Neural cell (in vitro differentiated cells): ENCODE data around the gene CTNNA1. TPM values are rescaled to one million over a fixed set of nuclear protein-coding genes. Genes with fewer than 3 reads are reported as not detected.

Experiments used
- H2AFZ ChIP-seq: fragments of 200-600, 300-800 bp; sonication (generic), shearing (Covaris generic); 2 replicates; pipeline ENCODE4 v1.6.0; 2014; ENCODE audit warnings: low read depth, mild to moderate bottlenecking, antibody characterized with exemption, low read length, moderate library complexity
- H3F3A ChIP-seq: fragments of 200-600 bp; shearing (Covaris generic); 2 replicates; pipeline ENCODE4 v1.6.1; 2016; ENCODE audit warnings: mild to moderate bottlenecking, moderate library complexity, mixed read lengths, antibody characterized with exemption, low read length; ENCODE audit not compliant: insufficient read depth, poor library complexity, severe bottlenecking
- H3K27ac ChIP-seq: fragments of 200-600, 300-800 bp; sonication (generic), shearing (Covaris generic); 2 replicates; pipeline ENCODE4 v1.5.1; 2014; ENCODE audit warnings: mild to moderate bottlenecking, low read length, moderate library complexity
- H3K27me3 ChIP-seq: fragments of 300-800, 200-600 bp; sonication (generic), shearing (Covaris generic); 2 replicates; pipeline ENCODE4 v1.6.0; 2014; ENCODE audit warnings: mild to moderate bottlenecking, low read depth, low read length, moderate library complexity; ENCODE audit not compliant: insufficient read depth
- H3K36me3 ChIP-seq: fragments of 300-800, 200-600 bp; sonication (generic), shearing (Covaris generic); 2 replicates; pipeline ENCODE4 v1.5.1; 2014; ENCODE audit warnings: mild to moderate bottlenecking, antibody characterized with exemption, low read length, moderate library complexity; ENCODE audit not compliant: insufficient read depth
- H3K4me2 ChIP-seq: fragments of 300-800, 200-600 bp; sonication (generic), shearing (Covaris generic); 2 replicates; pipeline ENCODE4 v1.6.0; 2014; ENCODE audit warnings: mild to moderate bottlenecking, low read length
- H3K4me3 ChIP-seq: fragments of 300-800, 200-600 bp; sonication (generic), shearing (Covaris generic); 2 replicates; pipeline ENCODE4 v1.5.1; 2014; ENCODE audit warnings: mild to moderate bottlenecking, low read length, moderate library complexity
- H3K79me2 ChIP-seq: fragments of 200-600 bp; shearing (Covaris generic); replicated peaks from 2 replicates; pipeline ENCODE4 v1.6.0; 2014; ENCODE audit warnings: mild to moderate bottlenecking, low read length, moderate library complexity; ENCODE audit not compliant: insufficient read depth
- H3K9ac ChIP-seq: fragments of 300-800, 200-600 bp; sonication (generic), shearing (Covaris generic); 2 replicates; pipeline ENCODE4 v1.6.1; 2016; ENCODE audit warnings: mild to moderate bottlenecking, low read length, mixed read lengths
- H3K9me2 ChIP-seq: fragments of 200-600 bp; shearing (Covaris generic); 2 replicates; pipeline ENCODE4 v1.6.1; 2016; ENCODE audit warnings: mild to moderate bottlenecking, low read length, mixed read lengths; ENCODE audit not compliant: insufficient read depth
- H3K9me3 ChIP-seq: fragments of 200-600, 300-800 bp; sonication (generic), shearing (Covaris generic); 2 replicates; pipeline ENCODE4 v1.6.1; 2016; ENCODE audit warnings: mild to moderate bottlenecking, mixed run types, low read length, moderate library complexity, mixed read lengths
- H4K20me1 ChIP-seq: fragments of 200-600 bp; shearing (Covaris generic); 2 replicates; pipeline ENCODE4 v1.6.1; 2016; ENCODE audit warnings: mild to moderate bottlenecking, mixed run types; ENCODE audit not compliant: insufficient read depth
- EP300 ChIP-seq: fragments of 450-650 bp; conservative IDR thresholded peaks from 2 replicates; pipeline ENCODE4 v1.6.1; 2014; ENCODE audit warnings: antibody characterized with exemption, mild to moderate bottlenecking, moderate library complexity; ENCODE audit not compliant: poor library complexity, severe bottlenecking
- EZH2 ChIP-seq: fragments of 200-600, 300-800 bp; shearing (Covaris generic), sonication (generic); IDR thresholded peaks from 2 replicates; pipeline ENCODE4 v1.6.1; 2014; ENCODE audit warnings: antibody characterized with exemption, low read length, borderline replicate concordance, mild to moderate bottlenecking; ENCODE audit not compliant: insufficient read depth, poor library complexity, severe bottlenecking
- MXI1 ChIP-seq: fragments of 450-650 bp; conservative IDR thresholded peaks from 2 replicates; pipeline ENCODE4 v1.6.1; 2014; ENCODE audit warnings: antibody characterized with exemption, mild to moderate bottlenecking; ENCODE audit not compliant: poor library complexity, severe bottlenecking
- POLR2AphosphoS5 ChIP-seq: IDR thresholded peaks from 2 replicates; pipeline ENCODE4 v1.6.1; 2012
- RAD21 ChIP-seq: fragments of 450-650 bp; conservative IDR thresholded peaks from 2 replicates; pipeline ENCODE4 v1.6.1; 2014; ENCODE audit warnings: antibody characterized with exemption, mild to moderate bottlenecking, moderate library complexity
- REST ChIP-seq: IDR thresholded peaks from 2 replicates; pipeline ENCODE4 v1.6.1; 2012; ENCODE audit warnings: borderline replicate concordance
- SMC3 ChIP-seq: fragments of 450-650 bp; conservative IDR thresholded peaks from 2 replicates; pipeline ENCODE4 v1.6.1; 2014; ENCODE audit warnings: antibody characterized with exemption, mild to moderate bottlenecking, moderate library complexity; ENCODE audit not compliant: poor library complexity
- TAF1 ChIP-seq: IDR thresholded peaks from 2 replicates; pipeline ENCODE4 v1.6.1; 2012; ENCODE audit warnings: low read depth
- polyA plus RNA-seq: library from polyadenylated mRNA; depleted of rRNA; stranded (reverse); fragments of >200 nt; gene quantifications from 2 replicates; pipeline ENCODE4 v1.2.3, GENCODE V29; 2014
- TF ChIP-seq, protein P1 (sequence below): fragments of 450-650 bp; IDR thresholded peaks from 2 replicates; pipeline ENCODE4 v1.5.1; 2014; ENCODE audit warnings: antibody characterized with exemption, mild to moderate bottlenecking, moderate library complexity; ENCODE audit not compliant: poor library complexity, severe bottlenecking

Gene CTNNA1
- polyA plus RNA-seq, 1 donor from 2014 or later = 87.9 TPM

DNA sequence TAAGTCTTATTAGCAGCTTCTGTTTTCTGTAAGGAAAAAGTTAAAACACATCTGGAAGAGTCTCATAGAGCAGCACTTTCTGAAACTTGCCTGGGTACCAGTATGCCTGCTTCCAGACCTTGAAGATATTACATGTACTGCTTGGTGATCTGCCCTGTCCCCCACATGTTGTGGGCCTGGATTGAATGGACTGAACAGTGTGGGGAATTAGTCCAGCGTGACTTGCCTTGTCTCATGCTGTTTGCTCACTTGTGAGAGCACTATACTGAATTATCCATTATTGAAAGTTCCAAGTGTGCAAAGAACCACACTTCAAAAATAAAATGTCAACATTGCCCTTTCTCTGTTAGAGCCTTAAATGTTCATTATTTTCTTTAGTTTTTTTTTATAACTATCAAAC, 8.9 kb downstream of the CTNNA1 start:
- TF ChIP-seq REST = no peak
- no peak for TF ChIP-seq SMC3
- TF ChIP-seq TAF1 = no peak
- no peak overlapping the region for H3K27ac ChIP-seq
- H3K27me3 ChIP-seq = no peaks in the 10 kb centered on the region
- H3K4me3 ChIP-seq = no peak overlapping the region
- H2AFZ ChIP-seq = no peak overlapping the region
- no peaks in the 10 kb centered on the region for H3K36me3 ChIP-seq
- H3K9me3 ChIP-seq = no peaks in the 10 kb centered on the region
- no peak overlapping the region for H3K4me2 ChIP-seq
- no peaks in the 10 kb centered on the region for H3K9me2 ChIP-seq
- H3K79me2 ChIP-seq = peaks cover 83% of the 10 kb centered on the region
- no peaks in the 10 kb centered on the region for H3F3A ChIP-seq
- no peak overlapping the region for H3K9ac ChIP-seq
- no peaks in the 10 kb centered on the region for H4K20me1 ChIP-seq

- H3K27ac ChIP-seq = no peak overlapping the region
- H3K9me2 ChIP-seq = no peaks in the 10 kb centered on the region
- H2AFZ ChIP-seq = no peak overlapping the region
- no peaks in the 10 kb centered on the region for H3K27me3 ChIP-seq
- no peaks in the 10 kb centered on the region for H3F3A ChIP-seq
- H3K4me3 ChIP-seq = no peak overlapping the region
- no peak for TF ChIP-seq EZH2
- H3K9me3 ChIP-seq = no peaks in the 10 kb centered on the region
- no peak overlapping the region for H3K9ac ChIP-seq
- peaks cover 80% of the 10 kb centered on the region for H3K79me2 ChIP-seq
- H4K20me1 ChIP-seq = no peaks in the 10 kb centered on the region
- no peaks in the 10 kb centered on the region for H3K36me3 ChIP-seq
- no peak overlapping the region for H3K4me2 ChIP-seq
Measured at GRCh38 chr5:138763037-138763778, 10.0 kb downstream of the CTNNA1 start.

- no peak overlapping the region for H2AFZ ChIP-seq
- no peaks in the 10 kb centered on the region for H4K20me1 ChIP-seq
Measured at GRCh38 chr5:138770291-138770690, 17.1 kb downstream of the CTNNA1 start.

More at GRCh38 chr5:138770291-138770690, 17.1 kb downstream of the CTNNA1 start:
- Histone ChIP-seq H3K79me2 (peaks cover 66% of the 10 kb centered on the region), H3K4me3 (no peak overlapping the region), H3K27ac (no peak overlapping the region), H3K4me2 (no peak overlapping the region), H3K9me3 (no peaks in the 10 kb centered on the region), H3F3A (no peaks in the 10 kb centered on the region), H3K36me3 (no peaks in the 10 kb centered on the region), H3K9ac (no peak overlapping the region), H3K27me3 (no peaks in the 10 kb centered on the region), H3K9me2 (no peaks in the 10 kb centered on the region)
- TF ChIP-seq, protein P1, sequence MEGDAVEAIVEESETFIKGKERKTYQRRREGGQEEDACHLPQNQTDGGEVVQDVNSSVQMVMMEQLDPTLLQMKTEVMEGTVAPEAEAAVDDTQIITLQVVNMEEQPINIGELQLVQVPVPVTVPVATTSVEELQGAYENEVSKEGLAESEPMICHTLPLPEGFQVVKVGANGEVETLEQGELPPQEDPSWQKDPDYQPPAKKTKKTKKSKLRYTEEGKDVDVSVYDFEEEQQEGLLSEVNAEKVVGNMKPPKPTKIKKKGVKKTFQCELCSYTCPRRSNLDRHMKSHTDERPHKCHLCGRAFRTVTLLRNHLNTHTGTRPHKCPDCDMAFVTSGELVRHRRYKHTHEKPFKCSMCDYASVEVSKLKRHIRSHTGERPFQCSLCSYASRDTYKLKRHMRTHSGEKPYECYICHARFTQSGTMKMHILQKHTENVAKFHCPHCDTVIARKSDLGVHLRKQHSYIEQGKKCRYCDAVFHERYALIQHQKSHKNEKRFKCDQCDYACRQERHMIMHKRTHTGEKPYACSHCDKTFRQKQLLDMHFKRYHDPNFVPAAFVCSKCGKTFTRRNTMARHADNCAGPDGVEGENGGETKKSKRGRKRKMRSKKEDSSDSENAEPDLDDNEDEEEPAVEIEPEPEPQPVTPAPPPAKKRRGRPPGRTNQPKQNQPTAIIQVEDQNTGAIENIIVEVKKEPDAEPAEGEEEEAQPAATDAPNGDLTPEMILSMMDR = no peak
- no peak for TF ChIP-seq MXI1
- no peak for TF ChIP-seq POLR2AphosphoS5
- TF ChIP-seq EZH2 = no peak
- TF ChIP-seq EP300 = no peak
- TF ChIP-seq RAD21 = no peak
